NB4 (cell line): ENCODE results near the gene STX8.

ENCODE experiments used
- DNase-seq: peaks from one replicate; pipeline ENCODE4 v3.0.0; 2010; ENCODE audit warnings: low read depth
- H3K4me3 ChIP-seq: one replicate; pipeline ENCODE4 v1.5.1; 2011; ENCODE audit warnings: mild to moderate bottlenecking, low read depth, low read length, moderate library complexity
- CTCF ChIP-seq: IDR thresholded peaks from one replicate; pipeline ENCODE4 v1.5.1; 2012; ENCODE audit warnings: low read depth, low read length
- MAX ChIP-seq: IDR thresholded peaks from 2 replicates; pipeline ENCODE4 v1.6.1; 2011; ENCODE audit warnings: low read depth, low read length
- MYC ChIP-seq: IDR thresholded peaks from 2 replicates; pipeline ENCODE4 v1.6.1; 2011; ENCODE audit warnings: low read depth, low read length
- POLR2A ChIP-seq: IDR thresholded peaks from 2 replicates; pipeline ENCODE4 v1.6.1; 2011; ENCODE audit warnings: mild to moderate bottlenecking; ENCODE audit not compliant: insufficient read length; ENCODE audit errors: extremely low read depth

Gene STX8

GRCh38 chr17:9291912-9292560, 283.6 kb downstream of the STX8 start:
- H3K4me3 ChIP-seq, result no peak overlapping the region
- TF ChIP-seq CTCF (peak; percentile 43), MYC (no peak), MAX (no peak), POLR2A (no peak)
- peak; percentile 35 for DNase-seq

GRCh38 chr17:9290226-9290613, 285.4 kb downstream of the STX8 start:
- no peak for DNase-seq
- H3K4me3 ChIP-seq, result no peak overlapping the region
- TF ChIP-seq POLR2A (no peak), MAX (no peak), MYC (no peak), CTCF (no peak)

- no peak overlapping the region for H3K4me3 ChIP-seq
- no peak for TF ChIP-seq MAX
- TF ChIP-seq MYC, result no peak
- TF ChIP-seq POLR2A, result no peak
- no peak for TF ChIP-seq CTCF
- no peak for DNase-seq
Observed at GRCh38 chr17:9287306-9287705, 288.3 kb downstream of the STX8 start.

GRCh38 chr17:9286434-9286833, 289.2 kb downstream of the STX8 start:
- no peak for DNase-seq
- no peak overlapping the region for H3K4me3 ChIP-seq
- TF ChIP-seq POLR2A (no peak), MYC (no peak), MAX (no peak), CTCF (no peak)

GRCh38 chr17:9285602-9286427, 289.8 kb downstream of the STX8 start:
- H3K4me3 ChIP-seq, result no peak overlapping the region
- no peak for DNase-seq
- TF ChIP-seq MAX, result no peak
- no peak for TF ChIP-seq POLR2A
- no peak for TF ChIP-seq MYC
- TF ChIP-seq CTCF, result no peak
